GM04504 (cell line): ENCODE results near the gene TLR3.
"Not testable (repeated sequence)": the region's sequence is repeated elsewhere in the genome, so short reads cannot be mapped to it uniquely, and the experiment has no call there.

Experiments used
- DNase-seq: peaks from one replicate; pipeline ENCODE4 v3.0.0-alpha.2; 2012; ENCODE audit warnings: low read depth

The TLR3 gene

GRCh38 chr4:186068581-186069348 lies at the start of gene TLR3:
Gene TLR3, plus strand, starts transcription at chr4:186069156. Its CDS starts 7,464 bp downstream, at chr4:186076620.
- no peak for DNase-seq

GRCh38 chr4:186019269-186019668 lies 49.7 kb upstream of the TLR3 start:
- DNase-seq, result no peak

- no peak for DNase-seq
Observed at GRCh38 chr4:186020106-186020792, 48.7 kb upstream of the TLR3 start.

- no peak for DNase-seq
Observed at GRCh38 chr4:186020793-186021407, 48.1 kb upstream of the TLR3 start.

GRCh38 chr4:186021461-186022167 lies 47.3 kb upstream of the TLR3 start:
- no peak for DNase-seq

- no peak for DNase-seq
Observed at GRCh38 chr4:186023975-186024374, 45.0 kb upstream of the TLR3 start.

GRCh38 chr4:186024637-186025407 lies 44.1 kb upstream of the TLR3 start:
- DNase-seq, result no peak

- no peak for DNase-seq
Observed at GRCh38 chr4:186025408-186025690, 43.6 kb upstream of the TLR3 start.

- DNase-seq, result no peak
Observed at GRCh38 chr4:186027405-186027804, 41.6 kb upstream of the TLR3 start.

- no peak for DNase-seq
Observed at GRCh38 chr4:186029571-186030398, 39.2 kb upstream of the TLR3 start.

GRCh38 chr4:186030399-186030775 lies 38.6 kb upstream of the TLR3 start:
- DNase-seq, result no peak

- no peak for DNase-seq
Observed at GRCh38 chr4:186030795-186031194, 38.2 kb upstream of the TLR3 start.

- DNase-seq, result no peak
Observed at GRCh38 chr4:186032259-186032658, 36.7 kb upstream of the TLR3 start.

- no peak for DNase-seq
Observed at GRCh38 chr4:186033027-186033426, 35.9 kb upstream of the TLR3 start.

- DNase-seq, result not testable (repeated sequence)
Observed at GRCh38 chr4:186034613-186035012, 34.3 kb upstream of the TLR3 start.

GRCh38 chr4:186036976-186037581 lies 31.9 kb upstream of the TLR3 start:
- DNase-seq, result no peak

GRCh38 chr4:186037692-186038658 lies 31.0 kb upstream of the TLR3 start:
- peak; percentile 56 for DNase-seq

- no peak for DNase-seq
Observed at GRCh38 chr4:186039697-186040096, 29.3 kb upstream of the TLR3 start.

GRCh38 chr4:186040316-186040715 lies 28.6 kb upstream of the TLR3 start:
- DNase-seq, result no peak
